Measurements from ENCODE around the gene ICAM4. TPM values are rescaled to one million over a fixed set of nuclear protein-coding genes. Genes with fewer than 3 reads are reported as not detected.
A peak's percentile ranks its signal among the peaks of the same experiment; 100 is the strongest.

ICAM4 gene
- total and polyA plus RNA-seq, 9 of the 15 experiments (the other 6 are each of a cell fraction or from before 2014, with no cell fraction given) = 14.1 to 86.1 (median 29.6) TPM

DNA sequence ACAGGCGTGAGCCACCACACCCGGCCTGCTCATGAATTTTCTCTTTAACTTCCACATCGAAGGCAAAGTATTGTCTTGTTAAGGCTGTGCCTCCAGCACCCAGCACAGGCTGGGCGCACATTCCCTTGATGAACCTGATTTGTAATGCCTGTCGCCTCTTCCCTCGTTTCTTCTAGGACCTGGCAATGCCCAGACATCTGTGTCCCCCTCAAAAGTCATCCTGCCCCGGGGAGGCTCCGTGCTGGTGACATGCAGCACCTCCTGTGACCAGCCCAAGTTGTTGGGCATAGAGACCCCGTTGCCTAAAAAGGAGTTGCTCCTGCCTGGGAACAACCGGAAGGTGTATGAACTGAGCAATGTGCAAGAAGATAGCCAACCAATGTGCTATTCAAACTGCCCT is 12.2 kb upstream of the ICAM4 start:
- WGBS (ENCODE audit: insufficient coverage, low coverage, missing lambda C conversion rate) = 94% methylated on average over 10 of the region's 10 CpGs
- Histone ChIP-seq H3K9me3 (replicated peaks; ENCODE audit: control insufficient read depth, insufficient read depth, low read depth, low read length) (no peaks in the 10 kb centered on the region), H4K20me1 (replicated peaks; ENCODE audit: control insufficient read depth, insufficient read depth, low read length) (no peaks in the 10 kb centered on the region), H3K9ac (ENCODE audit: insufficient read depth in 1 of 2, low read depth in 2 of 2, low read length in 2 of 2) (peak overlapping the region in 1 of 2 experiments; percentile 50; a peak in 2 of 4 replicates), H3K4me1 (replicated peaks in 1 of 2; ENCODE audit: control insufficient read depth in 2 of 2, insufficient read depth in 2 of 2, low read length in 2 of 2) (peaks cover 15 to 25% of the 10 kb centered on the region in 2 experiments; a peak in 4 of 5 replicates), H3K27ac (ENCODE audit: extremely low read depth, low read depth, low read length) (no peak overlapping the region), H3K27me3 (ENCODE audit: control insufficient read depth in 2 of 2, insufficient read depth in 2 of 2, low read length in 2 of 2) (no peaks in the 10 kb centered on the region), H3K9me1 (ENCODE audit: control insufficient read depth, insufficient read depth, low read length) (no peaks in the 10 kb centered on the region), H3K4me3 (no peak overlapping the region), H3K36me3 (ENCODE audit: control insufficient read depth, insufficient read depth, low read length) (peaks cover 56% of the 10 kb centered on the region; the same call in 2 of the 3 replicates), H2AFZ (ENCODE audit: low read depth, low read length) (no peak overlapping the region), H3K4me2 (ENCODE audit: insufficient read depth, low read length) (no peak overlapping the region), H3K79me2 (ENCODE audit: control insufficient read depth, insufficient read depth, low read length) (peaks cover 30% of the 10 kb centered on the region)
- in situ Hi-C loops (cut with MboI) = loop anchor here (5.0 kb wide), 1 partner anchor 113 kb away; no protein-coding TSS in a partner anchor
- ATAC-seq (no peak), DNase-seq (ENCODE audit: extremely low read depth in 1 of 4, low spot score in 3 of 4) (no peak), FAIRE-seq (no peak)
- no TSS peak for BruUV-seq (replicated peaks)
- intact Hi-C loops (cut with micrococcal nuclease) = no loop called here
- CTCF ChIA-PET (ENCODE audit: low intra/inter-chr PET ratio) = no interaction called here
- TF ChIP-seq ZKSCAN8 (CRISPR knock-in tag; IDR thresholded peaks at IDR 0.05) = no peak
- TF ChIP-seq NRF1 (conservative IDR thresholded peaks at IDR 0.05 in 1 of 2, IDR thresholded peaks at IDR 0.05 in 1 of 2) = no peak
- TF ChIP-seq TAF7 (tag; IDR thresholded peaks at IDR 0.05) = no peak
- no peak for TF ChIP-seq ZNF699 (CRISPR knock-in tag; IDR thresholded peaks at IDR 0.05; ENCODE audit: insufficient replicate concordance)
- TF ChIP-seq RREB1 (CRISPR knock-in tag; IDR thresholded peaks at IDR 0.05) = no peak
- TF ChIP-seq, protein P1, sequence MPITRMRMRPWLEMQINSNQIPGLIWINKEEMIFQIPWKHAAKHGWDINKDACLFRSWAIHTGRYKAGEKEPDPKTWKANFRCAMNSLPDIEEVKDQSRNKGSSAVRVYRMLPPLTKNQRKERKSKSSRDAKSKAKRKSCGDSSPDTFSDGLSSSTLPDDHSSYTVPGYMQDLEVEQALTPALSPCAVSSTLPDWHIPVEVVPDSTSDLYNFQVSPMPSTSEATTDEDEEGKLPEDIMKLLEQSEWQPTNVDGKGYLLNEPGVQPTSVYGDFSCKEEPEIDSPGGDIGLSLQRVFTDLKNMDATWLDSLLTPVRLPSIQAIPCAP (CRISPR knock-in tag; IDR thresholded peaks at IDR 0.05; ENCODE audit: borderline replicate concordance) = no peak
- TF ChIP-seq TSC22D4 (tag; IDR thresholded peaks at IDR 0.05) = no peak
- no peak for TF ChIP-seq NFE2L1 (tag; IDR thresholded peaks at IDR 0.05; ENCODE audit: borderline replicate concordance, low read depth)
- TF ChIP-seq ZNF133 (CRISPR knock-in tag; IDR thresholded peaks at IDR 0.05) = no peak
- TF ChIP-seq NFE2 (IDR thresholded peaks at IDR 0.05; ENCODE audit: low read depth) = no peak
- TF ChIP-seq, protein P2, sequence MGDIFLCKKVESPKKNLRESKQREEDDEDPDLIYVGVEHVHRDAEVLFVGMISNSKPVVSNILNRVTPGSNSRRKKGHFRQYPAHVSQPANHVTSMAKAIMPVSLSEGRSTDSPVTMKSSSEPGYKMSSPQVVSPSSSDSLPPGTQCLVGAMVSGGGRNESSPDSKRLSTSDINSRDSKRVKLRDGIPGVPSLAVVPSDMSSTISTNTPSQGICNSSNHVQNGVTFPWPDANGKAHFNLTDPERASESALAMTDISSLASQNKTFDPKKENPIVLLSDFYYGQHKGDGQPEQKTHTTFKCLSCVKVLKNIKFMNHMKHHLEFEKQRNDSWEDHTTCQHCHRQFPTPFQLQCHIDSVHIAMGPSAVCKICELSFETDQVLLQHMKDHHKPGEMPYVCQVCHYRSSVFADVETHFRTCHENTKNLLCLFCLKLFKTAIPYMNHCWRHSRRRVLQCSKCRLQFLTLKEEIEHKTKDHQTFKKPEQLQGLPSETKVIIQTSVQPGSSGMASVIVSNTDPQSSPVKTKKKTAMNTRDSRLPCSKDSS (IDR thresholded peaks at IDR 0.05; ENCODE audit: low read depth, partially characterized antibody) = no peak
- no peak for TF ChIP-seq ZBTB5 (IDR thresholded peaks at IDR 0.05)
- POLR2A ChIA-PET = interaction anchor here (0.7 kb wide), 1 partner anchor 17 kb away, joined by 5 read pairs; no protein-coding TSS in a partner anchor
